Erythroblast (primary cell): ENCODE measurements around the gene ACAD8.
"Not testable (repeated sequence)": the region's sequence is repeated elsewhere in the genome, so short reads cannot be mapped to it uniquely, and the experiment has no call there.

Experiments
- DNase-seq, 2 experiments: peaks; one replicate each; lab custom pipeline; 2025; lab: John Stamatoyannopoulos, UW
- GATA1 ChIP-seq: IDR thresholded peaks from 2 replicates; pipeline ENCODE4 v1.6.1; 2011; ENCODE audit warnings: low read depth, mild to moderate bottlenecking, control low read depth, low read length, moderate library complexity
- POLR2A ChIP-seq: IDR thresholded peaks from 2 replicates; pipeline ENCODE4 v1.6.1; 2011; ENCODE audit warnings: mild to moderate bottlenecking, low read length

ACAD8 gene

GRCh38 chr11:134282121-134283045 lies 29.0 kb downstream of the ACAD8 start:
- DNase-seq = no peak
- TF ChIP-seq POLR2A (no peak), GATA1 (no peak)

- TF ChIP-seq POLR2A (no peak), GATA1 (no peak)
- DNase-seq = no peak
Observed at GRCh38 chr11:134283461-134284230, 30.3 kb downstream of the ACAD8 start.

- not testable (repeated sequence) for DNase-seq
Observed at GRCh38 chr11:134284349-134284748, 31.0 kb downstream of the ACAD8 start.

- DNase-seq = no peak
- TF ChIP-seq GATA1 = no peak
- no peak for TF ChIP-seq POLR2A
Observed at GRCh38 chr11:134287561-134287960, 34.2 kb downstream of the ACAD8 start.

GRCh38 chr11:134288486-134288885 lies 35.1 kb downstream of the ACAD8 start:
- no peak for DNase-seq
- TF ChIP-seq POLR2A = no peak
- TF ChIP-seq GATA1 = no peak

- no peak for DNase-seq
- TF ChIP-seq POLR2A (no peak), GATA1 (no peak)
Observed at GRCh38 chr11:134289167-134289566, 35.8 kb downstream of the ACAD8 start.

GRCh38 chr11:134289789-134290188 lies 36.4 kb downstream of the ACAD8 start:
- DNase-seq = no peak
- TF ChIP-seq GATA1 (no peak), POLR2A (no peak)

- TF ChIP-seq GATA1 (no peak), POLR2A (no peak)
- no peak for DNase-seq
Observed at GRCh38 chr11:134290646-134291045, 37.3 kb downstream of the ACAD8 start.

GRCh38 chr11:134291196-134291595 lies 37.8 kb downstream of the ACAD8 start:
- TF ChIP-seq POLR2A (no peak), GATA1 (no peak)
- no peak for DNase-seq

- no peak for TF ChIP-seq POLR2A
- TF ChIP-seq GATA1 = no peak
- DNase-seq = no peak
Observed at GRCh38 chr11:134292661-134293060, 39.3 kb downstream of the ACAD8 start.

- no peak for DNase-seq
- no peak for TF ChIP-seq POLR2A
- TF ChIP-seq GATA1 = no peak
Observed at GRCh38 chr11:134293119-134294113, 40.0 kb downstream of the ACAD8 start.

GRCh38 chr11:134294664-134295063 lies 41.3 kb downstream of the ACAD8 start:
- no peak for TF ChIP-seq GATA1
- no peak for TF ChIP-seq POLR2A

GRCh38 chr11:134312223-134312622 lies 58.9 kb downstream of the ACAD8 start:
- no peak for TF ChIP-seq POLR2A
- no peak for TF ChIP-seq GATA1

More at GRCh38 chr11:134294664-134295063, 41.3 kb downstream of the ACAD8 start:
- DNase-seq = no peak

More at GRCh38 chr11:134312223-134312622, 58.9 kb downstream of the ACAD8 start:
- DNase-seq = no peak
